HG02885 (cell line): ENCODE measurements around the gene PANK2.
"Not testable (repeated sequence)": the region's sequence is repeated elsewhere in the genome, so short reads cannot be mapped to it uniquely, and the experiment has no call there.

ENCODE experiments used
- ATAC-seq: cut with Tn5 transposase; IDR thresholded peaks from one replicate; pipeline ENCODE4 v1.9.1; 2021; ENCODE audit warnings: mild to moderate bottlenecking; ENCODE audit not compliant: unreplicated experiment, poor library complexity

Gene PANK2

DNA sequence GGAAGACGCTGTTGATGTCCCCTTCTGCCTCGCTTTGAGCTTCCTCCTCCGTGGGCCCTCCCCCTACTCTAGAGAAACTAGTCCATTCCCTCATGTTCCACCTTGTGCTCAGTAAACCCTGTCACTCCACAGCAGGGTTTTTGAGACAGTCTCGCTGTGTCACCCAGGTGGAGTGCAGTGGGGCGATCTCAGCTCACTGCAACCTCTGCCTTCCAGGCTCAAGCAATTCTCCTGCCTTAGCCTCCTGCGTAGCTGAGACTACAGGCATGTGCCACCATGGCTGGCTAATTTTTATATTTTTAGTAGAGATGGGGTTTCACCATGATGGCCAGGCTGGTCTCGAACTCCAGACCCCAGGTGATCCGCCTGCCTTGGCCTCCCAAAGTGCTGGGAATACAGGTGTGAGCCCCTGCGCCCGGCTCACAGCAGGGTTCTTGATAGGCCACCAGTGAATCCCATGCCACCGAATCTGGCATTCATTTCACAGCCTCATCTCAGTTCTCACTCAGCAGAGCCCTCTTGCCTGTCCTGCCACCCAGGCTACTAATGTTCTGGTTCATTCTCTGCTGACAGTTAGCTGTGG is 36.0 kb downstream of the PANK2 start:
- no peak for ATAC-seq

DNA sequence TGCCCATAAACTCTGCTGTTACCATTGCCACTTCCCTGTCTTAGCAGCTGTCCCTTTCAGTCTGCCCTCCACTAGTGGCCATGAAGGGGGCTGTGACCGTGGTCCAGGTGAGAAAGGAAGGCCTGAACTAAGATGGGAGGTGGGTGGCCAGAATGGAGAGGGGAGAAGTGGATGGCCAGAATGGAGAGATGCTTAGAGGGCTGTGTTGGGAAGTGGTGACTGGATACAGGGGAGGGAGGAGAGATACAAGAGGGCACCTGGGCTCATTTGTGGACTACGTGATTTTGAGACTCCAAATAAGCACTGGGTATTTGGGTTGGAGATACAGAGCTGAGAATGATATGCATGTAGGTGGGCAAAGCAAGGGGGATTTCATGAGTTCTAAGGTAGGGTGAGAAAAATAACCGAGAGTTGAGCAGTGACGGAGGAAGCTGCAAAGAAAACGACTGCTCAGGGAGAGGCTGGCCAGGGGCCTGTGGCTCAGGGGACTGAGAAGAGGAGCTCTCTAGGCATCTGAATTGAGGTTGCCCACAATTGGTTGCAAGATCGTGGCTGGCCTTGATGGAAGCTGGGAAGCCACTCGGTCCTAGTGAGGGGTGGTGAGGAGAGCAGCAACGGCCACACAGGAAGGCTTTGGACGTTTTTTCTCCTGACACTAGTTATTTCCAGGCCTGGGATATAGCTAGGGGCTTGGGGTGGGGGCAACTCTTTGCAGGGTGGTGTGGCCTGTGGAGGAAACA is 36.9 kb downstream of the PANK2 start:
- no peak for ATAC-seq

DNA sequence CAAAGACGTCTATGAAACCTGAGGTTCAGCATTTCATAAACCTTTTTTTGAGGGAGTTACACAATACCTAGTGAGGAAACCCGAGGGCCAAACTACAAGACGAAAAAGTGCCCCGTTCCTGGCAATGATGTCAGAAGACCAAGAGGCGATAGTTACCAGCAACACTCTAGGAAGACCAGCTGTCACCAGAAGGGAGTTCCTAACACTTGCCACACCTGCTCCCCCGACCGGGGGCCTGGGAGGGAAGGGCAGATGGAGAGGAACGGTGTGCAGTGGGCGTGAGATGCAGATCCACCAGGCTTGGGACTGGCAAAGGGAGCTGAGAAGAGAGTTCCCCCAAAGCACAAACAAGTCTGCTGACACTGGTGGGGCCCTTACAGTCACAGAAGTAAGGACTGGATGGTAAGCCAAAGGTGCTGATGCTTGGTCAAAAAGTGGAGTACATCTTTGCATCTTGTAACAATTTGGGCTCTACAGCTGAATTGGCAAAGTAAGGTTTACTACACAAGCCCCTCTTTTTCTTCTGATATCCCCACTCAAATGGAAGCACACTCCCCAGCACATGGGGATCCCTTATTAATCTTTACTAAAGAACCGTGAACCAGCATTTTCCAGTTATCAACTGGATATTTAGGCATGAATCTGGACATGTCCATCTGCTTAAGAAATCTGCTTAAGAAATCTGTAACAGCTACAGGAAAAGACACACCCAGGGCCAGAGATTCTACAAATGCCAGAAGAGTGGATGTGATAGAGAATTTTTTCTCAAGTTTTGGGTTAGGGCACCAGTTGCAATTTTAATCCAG is 38.5 kb downstream of the PANK2 start:
- ATAC-seq, result no peak

DNA sequence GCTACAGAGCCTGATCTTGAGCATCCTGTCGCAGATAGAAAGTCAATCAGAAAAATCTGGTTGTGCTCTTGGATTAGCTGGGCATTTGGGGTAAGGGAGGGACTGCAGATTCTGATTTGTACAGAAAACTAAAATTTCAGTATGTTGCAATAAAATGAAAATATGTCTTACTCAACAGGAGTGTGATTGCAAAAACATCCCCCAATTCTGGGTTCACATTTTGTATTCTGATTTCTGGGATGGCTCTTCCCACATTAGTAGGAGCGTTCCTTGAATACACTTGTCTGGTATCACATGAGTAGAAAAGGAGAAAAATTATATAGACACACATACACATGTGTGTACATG is 40.5 kb downstream of the PANK2 start:
- no peak for ATAC-seq

DNA sequence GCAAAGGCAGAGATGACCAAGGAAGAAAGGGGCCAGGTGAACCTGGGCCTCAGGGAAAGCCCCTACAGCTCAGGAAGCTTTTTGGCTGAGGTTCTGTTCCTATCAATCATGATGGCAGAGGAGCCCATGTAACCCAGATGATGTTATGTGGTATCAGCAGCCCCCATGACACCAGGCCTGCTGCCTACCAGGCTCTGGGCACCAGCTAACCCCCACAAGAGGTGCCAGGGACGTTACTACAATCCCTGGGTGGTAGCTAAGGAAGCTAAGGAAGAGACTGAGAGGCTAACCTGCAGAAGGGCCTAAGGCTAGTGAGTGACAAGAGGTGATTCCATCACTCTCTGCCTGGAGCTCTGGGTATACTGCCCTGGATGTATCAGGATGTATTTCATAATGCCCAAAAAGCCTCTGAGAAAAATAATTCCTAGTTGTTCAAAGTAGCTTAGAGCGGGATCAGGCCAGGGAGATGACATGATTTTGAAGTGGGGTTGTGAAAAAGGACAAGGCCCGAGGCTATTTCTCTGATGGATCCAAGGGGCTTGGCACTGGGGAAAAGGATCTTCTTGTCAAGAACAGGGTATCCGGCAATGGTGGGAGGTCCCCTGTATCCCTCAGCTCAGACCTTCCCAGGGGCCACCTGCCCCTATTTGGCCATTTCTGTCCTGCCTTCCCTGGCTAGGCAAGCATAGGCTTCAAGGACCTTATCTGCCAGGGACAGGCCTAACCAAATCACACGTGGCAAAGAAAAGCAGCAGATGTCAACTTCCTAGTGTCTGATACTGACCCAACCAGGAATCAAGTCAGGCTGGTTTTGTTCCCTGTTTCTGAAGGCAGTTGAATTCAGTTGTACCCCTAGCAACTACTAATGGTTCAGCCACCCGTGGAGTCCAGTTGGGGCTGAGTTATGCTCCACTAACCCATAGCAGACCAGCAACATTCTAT is 41.3 kb downstream of the PANK2 start:
- no peak for ATAC-seq

DNA sequence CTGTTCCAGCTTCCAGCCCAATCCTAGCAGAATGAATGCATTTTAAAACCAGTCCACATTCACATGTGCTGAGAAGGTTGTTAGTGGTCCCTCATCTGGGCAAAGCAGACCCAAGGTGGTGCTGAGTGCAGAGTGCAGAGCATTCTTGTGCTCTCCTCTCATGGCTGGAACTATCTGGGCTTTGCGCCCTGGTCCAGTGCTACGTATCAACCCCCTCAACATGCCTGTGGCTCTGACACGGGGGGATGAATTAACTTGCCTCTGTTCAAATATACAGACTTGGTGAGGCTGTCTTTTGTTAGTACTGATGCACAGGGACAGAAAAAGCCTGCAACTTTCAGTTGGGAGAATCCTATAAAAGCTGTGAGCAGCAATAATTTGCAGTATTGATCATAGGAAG is 42.5 kb downstream of the PANK2 start:
- ATAC-seq, result no peak

DNA sequence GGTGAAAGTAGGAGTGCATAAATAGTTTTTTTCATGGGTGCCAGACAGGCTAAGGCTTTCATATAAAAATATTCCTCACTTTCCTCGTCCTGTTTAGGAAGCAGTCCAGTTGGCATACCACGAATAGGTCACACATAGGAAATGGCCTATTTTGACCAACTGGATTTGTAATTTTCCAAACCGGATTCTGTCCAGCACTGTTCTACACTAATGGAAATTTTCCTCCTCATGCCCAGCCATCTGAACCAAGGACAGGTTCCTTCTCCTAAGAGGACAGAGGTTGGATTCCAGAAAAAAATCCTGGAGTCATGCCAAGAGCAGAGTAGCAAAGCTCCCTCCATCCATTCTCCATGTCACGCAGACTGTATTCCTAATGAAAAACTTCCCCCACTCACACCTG is 43.1 kb downstream of the PANK2 start:
- ATAC-seq, result no peak

DNA sequence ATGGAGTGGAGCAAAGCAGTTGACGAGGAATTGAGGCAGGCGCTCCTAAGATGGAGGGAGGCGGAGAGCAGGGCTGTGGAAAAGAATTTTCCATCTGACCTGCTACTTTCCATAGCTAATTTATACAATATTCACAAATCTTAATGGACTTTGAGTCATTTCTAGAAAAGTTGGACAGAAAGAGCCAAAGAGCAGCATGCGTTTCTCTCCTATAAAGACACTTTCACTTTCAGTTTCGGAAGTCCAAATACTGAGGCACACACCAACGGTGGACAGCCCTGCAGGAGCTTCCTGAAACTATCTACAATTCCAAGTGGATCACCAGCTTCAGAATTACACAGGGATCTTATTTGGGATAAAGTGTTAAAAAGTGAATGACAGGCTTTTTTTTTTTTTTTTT is 43.5 kb downstream of the PANK2 start:
- ATAC-seq, result no peak

DNA sequence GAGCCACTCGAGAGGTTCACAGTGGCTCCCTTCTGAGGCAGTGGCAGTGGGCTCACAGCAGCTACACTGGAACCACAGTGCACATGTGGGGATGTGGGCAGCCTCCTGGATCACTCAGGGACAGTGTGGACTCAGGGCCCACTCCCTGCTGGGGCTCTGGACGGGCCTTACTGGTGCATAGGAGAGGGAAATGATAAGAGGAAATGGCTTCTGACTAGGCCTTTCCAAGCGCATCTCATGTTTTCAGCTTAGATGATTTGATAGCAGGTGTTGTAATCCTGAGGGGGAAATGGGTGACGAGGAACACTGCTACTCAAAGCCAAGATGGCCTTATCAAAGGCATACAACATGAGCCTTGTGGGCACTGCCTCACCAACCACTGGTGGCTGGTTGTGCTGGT is 44.0 kb downstream of the PANK2 start:
- no peak for ATAC-seq

DNA sequence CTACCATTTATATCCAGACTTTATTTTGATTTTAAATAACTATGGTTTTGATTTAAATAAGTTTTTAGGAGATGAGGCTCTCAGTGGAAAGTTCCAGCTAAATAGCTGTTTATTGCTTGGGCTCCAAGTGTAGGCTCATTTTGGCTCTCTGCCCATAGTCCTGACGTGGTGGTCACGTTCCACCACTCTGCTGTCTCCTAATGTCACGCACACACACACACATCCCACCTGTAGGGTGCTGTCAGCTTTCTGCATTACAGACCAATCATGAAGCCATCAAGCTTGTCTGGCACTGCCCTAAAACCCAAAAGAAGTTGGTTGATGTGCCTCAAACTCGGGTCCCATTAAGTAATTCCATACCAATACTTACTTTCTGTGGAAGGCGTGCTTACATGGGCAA is 45.4 kb downstream of the PANK2 start:
- ATAC-seq, result no peak

DNA sequence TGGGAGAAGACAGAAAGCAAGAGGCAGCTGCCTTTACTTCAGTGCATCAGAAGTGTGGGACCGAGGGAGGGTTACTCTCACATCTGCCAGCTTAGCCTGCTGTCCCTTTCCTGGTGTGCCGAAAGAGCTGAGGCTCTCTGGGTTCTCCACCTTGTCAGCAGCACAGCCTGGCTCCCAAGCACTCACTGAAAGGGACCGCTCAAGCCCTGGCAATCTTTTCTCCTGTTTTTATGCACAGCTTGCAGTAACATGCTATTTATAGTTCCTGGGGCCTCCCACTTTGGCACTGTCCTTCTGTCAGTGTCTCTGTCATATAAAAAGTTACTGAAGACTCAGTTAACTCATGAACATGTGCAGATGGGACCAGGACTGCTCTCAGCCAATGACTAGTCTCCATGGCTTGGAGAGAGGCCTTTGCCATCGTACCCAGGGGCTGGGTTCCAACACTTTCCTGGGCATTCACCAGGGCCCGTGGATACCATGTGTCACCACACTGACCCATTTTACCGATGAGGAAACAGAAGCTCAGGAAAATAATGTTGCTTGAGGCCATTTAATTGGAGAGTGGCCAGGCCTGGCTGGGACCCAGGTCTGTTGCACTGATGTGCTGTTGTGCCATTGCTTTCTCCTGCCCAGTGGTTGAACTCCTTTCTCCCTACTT is 46.2 kb downstream of the PANK2 start:
- no peak for ATAC-seq

DNA sequence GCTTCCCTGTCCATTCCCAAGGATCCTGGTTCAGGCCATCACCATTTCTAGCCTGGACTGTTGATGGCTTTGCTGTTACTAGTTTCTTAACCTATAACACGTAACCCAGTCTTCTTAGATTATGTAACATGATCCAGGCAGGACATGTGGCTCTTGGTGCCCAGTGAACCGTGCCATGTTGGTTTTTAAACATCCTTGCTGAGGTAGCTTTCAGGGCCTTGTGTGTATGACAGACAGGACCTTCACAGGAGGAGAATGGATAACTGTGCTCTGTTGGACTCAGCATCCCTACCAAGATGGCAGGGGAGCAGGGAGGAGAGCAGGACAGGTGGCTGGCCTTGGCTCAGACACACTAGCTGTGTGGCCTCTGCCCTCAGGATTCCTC is 46.8 kb downstream of the PANK2 start:
- no peak for ATAC-seq

DNA sequence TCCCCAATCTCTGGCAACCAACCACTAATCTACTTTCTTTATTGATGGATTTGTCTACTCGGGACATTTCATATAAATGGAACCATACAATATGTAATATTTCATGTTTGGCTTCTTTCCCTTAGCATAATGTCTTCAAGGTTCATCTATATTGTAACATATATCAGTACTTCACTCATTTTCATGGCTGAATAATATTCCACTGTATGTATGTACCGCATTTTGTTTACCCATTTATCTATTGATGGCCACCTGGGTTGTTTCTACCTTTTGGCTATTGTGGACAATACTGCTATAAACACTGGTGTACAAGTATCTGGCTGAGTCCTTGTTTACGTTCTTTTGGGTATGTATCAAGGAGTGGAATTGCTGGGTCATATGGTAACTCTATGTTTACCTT is 48.4 kb downstream of the PANK2 start:
- ATAC-seq, result no peak

DNA sequence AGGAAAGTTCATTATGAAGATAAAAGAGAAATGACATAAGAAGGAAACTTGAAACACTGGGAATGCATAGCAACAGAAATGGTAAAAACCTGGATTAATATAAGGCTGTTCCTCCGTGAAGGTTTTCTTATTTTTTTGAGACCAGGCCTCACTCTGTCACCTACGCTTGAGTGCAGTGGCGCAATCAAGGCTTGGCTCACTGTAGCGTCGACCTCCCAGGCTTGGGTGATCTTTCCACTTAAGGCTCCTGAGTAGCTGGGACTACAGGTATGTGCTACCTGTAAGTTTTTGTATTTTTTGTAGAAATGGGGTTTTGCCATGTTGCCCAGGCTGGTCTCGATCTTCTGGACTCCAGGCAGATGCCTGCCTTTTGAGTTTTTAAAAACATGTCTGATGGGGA is 51.7 kb downstream of the PANK2 start:
- no peak for ATAC-seq

DNA sequence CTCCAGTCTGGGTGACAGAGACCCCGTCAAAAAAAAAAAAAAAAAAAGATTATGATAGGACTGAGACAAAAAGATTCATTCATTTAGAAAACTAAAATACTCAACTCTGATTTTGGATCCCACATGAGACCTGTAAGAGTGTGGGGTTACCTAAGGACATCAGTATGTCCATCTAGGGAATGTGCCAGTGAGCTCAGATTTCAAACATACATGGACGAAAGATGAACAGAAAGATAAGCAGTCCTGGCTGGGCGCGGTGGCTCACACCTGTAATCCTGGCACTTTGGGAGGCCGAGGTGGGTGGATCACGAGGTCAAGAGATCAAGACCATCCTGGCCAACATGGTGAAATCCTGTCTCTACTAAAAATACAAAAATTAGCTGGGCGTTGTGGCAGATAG is 57.5 kb downstream of the PANK2 start:
- not testable (repeated sequence) for ATAC-seq

DNA sequence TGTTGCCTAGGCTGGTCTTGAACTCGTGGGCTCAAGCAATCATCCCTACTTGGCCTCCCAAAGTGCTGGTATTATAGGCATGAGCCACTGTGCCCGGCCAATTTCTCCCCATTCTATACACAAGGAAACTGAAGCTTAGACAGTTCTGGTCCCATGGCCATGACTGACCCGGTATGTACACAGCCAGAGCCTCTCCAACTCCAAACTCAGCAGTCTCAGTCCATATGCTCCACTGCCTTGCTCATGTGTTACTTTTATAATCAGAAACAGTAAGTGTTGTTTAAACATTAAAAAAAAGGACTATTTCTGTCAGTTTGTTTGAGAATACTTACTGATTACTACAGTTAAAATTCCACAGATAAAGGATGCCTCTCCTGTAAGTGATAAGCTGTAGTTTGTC is 75.5 kb downstream of the PANK2 start:
- no peak for ATAC-seq

DNA sequence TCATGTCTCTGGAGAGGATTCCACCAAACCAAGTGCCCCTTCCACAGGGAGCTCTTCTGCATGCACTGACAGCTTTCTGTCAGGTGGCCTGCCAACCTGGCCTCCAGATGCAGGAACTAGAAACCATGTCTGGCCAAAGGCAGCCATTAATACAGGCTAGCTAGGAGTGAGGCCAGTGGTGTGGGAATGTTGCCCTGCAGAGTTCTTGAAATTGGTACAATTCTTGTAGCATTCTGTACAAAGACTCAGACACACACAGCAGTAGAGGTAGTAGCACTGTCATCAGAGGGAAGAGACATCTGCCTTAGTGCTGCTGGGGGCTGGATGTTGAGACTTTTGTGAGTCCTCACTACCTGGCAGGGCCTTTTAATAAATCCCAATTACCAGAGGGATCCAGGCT is 77.4 kb downstream of the PANK2 start:
- ATAC-seq, result no peak

DNA sequence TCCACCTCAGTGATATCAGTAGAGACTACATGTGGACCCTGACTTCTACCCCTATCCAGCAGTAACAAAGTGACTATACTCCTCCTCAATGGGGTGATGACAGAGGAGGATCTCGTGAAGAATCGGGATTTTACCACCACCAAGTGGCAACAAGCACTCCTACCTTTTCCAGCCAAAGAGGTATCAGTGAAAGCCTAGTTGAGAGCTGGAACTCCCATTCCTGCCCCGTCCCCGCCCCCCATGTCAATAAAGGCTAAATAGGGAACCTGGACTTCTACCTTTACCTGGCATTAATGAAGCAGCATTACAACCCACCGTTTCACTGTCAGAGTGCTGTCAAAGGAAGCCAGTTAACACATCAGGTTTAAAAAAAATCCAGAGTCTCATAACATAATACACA is 80.8 kb downstream of the PANK2 start:
- ATAC-seq, result no peak

DNA sequence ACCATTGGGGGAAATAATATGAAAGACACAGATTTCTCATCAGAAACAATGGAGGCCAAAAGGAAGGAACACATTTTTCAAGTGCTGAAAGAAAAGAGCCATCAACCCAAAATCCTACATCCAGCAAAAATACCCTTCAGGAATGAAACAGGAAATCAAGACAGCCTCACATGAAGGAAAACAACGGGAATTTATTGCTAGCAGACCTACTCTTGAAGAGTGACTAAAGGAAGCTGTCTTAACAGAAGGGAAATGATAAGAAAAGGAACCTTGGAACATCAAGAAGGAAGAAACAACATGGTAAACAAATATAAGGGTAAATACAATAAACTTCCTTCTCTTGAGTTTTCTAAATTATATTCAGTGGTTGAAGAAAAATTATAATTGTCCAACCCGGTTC is 82.0 kb downstream of the PANK2 start:
- ATAC-seq, result no peak

DNA sequence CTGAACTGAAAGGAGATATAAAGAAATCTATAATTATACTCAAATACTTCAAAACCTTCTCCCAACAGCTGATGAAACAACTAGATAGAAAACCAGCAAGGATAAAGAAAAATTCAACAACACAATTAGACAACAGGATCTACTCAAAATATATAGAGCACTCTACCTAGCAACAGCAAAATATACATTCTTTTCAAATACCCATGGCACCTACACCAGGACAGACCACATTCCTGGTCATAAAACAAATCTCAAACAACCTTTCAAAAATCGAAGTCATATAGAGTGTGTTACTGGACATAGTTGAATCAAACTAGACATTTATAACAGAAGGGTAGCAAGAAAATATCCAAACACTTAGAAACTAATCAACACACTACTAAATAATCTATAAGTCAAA is 83.0 kb downstream of the PANK2 start:
- no peak for ATAC-seq
